DMS79 (cell line): ENCODE measurements around the gene MICA.
"Not testable (repeated sequence)": the region's sequence is repeated elsewhere in the genome, so short reads cannot be mapped to it uniquely, and the experiment has no call there.

Experiments
- DNase-seq: peaks from one replicate; lab custom pipeline; 2025; lab: John Stamatoyannopoulos, UW

Gene MICA

DNA sequence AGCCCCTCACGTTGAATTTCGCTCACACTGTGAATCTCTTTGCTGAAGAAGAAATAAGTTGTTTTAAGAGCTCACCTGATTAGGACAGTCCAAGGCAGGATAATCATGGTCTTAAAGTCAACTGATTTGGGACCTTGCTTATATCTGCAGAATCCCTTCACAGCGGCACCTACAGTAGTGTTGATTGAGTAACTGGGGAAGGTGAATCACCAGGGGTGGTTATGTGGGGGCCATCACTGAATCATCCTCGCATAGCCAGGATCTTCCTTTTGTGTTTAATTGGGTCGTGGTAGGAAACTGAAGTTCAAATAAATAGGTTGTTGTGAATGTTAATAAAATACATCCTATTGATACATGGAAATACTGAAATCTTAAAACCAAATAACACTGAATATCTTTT lies 20.2 kb upstream of the MICA start:
- DNase-seq = no peak

DNA sequence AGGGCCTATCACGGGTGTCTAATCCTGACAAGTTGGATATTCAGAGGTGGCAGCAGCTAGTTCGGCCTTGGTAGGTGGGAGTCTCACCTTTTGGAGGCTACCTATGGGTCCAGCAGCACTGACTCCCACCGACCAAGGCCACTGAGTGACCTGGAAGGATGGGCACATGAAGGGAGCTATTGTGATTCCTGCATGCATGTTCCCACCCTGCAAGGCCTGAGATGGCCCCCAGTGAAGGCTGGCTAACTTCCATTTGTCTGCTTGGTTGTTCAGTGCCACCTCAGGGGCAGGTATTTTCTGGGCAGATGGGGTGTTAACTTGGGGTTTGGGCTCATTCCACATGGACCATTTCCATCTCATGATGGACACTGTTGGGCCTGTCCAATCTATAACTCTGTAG lies 18.4 kb upstream of the MICA start:
- no peak for DNase-seq

DNA sequence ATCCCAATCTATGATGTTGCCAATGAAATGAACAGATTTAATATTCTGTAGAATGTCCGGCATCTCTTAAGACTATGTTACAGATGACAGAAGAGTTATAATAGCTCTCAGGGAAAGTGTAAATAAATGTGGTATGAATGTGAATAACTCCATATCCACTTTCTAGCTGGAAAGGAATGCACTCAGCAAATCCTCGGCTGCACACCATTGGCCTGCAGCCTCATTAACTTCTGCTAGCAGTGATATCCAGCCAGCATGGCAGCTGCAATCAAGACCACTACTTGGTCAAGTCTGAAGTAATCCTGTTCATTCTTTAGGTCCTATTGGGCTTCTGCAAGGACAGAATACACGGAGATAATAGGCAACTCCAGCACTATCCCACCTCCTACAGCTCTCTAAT lies 17.3 kb upstream of the MICA start:
- no peak for DNase-seq

DNA sequence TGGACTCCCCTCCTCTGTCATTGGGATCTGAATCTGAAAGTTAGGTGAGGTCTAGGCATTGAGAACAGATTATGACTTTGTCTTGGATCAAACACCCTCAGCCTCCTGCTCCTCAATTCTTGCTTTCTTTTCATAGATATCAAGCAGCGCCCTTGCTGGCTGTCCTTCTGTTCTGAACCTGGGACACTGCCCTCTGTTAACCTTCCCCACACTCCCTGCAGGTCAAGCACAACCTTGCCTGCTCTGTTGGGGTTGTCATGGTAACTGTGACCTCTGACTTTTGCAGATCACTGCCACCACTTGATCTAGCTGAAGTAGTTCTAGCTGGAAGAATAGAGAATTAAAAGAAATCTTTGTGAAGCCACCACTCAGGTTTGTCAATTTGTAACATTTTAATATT lies 16.4 kb upstream of the MICA start:
- no peak for DNase-seq

DNA sequence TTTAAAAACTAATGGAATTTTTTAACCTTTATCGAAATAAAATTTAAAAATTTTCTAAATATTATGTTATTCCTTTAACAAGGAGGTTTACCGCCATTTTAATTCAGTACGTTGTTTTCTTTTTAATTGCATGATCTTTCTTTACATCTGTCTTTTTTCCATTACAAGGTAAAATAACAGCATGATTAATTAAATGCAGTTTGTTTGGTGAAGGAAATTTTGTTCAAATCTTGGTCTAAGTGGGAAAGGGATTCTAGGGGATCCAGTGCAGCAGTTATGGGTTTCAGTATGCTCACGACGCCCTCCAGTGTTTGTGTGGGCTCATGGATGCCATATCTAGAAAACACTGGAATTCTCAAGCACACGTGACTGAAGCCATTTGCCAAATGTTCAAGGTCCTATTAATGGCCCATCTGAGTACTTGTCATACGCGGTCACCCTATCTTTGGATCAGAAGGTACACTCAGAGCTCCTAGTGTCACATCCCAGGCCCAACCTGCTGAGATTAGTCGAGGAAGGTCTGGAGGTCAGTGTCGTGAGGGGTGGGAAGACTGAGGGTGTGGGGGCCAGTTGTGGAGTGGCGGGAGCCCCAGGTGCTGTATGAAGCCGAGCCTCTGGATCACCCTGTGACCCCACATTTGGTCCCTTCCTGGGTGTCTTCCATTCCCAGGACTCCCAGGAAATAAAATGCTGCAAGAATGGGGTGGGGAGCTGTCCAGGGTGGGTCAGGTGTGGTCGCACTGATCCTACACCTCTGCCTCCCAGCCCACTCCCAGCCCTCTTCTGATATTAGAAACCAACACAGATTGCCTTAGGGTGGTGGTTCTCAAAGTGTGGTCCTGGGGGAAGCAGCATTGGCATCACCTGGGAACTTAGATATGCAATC lies 14.2 kb upstream of the MICA start:
- DNase-seq = not testable (repeated sequence)

DNA sequence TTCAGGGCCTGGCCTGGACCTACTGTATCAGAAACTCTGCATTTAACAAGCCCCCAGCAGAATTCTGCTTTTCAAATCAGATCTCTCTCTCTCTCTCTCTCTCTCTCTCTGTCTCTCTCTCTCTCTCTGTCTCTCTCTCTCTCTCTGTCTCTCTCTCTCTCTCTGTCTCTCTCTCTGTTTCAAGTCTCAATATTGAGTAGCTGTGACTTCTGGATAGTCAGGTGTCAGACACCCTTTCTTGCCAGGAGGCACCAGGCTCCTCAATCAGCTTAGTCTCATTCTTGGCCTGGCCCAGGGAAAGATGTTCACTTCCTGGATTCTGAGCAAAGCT lies 13.6 kb upstream of the MICA start:
- DNase-seq = not testable (repeated sequence)

DNA sequence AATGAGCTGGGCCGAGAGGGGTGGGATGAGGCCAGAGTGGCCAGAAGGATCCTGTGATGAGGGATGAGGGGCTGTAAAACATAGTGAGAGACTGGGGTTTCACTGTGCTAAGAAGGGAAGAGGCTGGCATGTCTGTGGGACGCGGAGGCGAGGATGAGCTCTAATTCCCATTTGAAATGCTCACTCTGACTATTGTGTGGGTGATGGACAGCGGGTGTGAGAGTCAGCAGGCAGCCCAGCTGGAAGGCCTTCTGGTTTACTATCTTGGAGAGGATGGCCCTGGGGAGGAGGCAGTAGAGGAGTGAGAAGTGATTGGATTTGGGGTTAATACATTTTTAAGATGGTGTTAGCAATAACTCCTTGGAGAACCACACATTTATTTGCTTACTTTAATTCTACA lies 9.5 kb upstream of the MICA start:
- no peak for DNase-seq

DNA sequence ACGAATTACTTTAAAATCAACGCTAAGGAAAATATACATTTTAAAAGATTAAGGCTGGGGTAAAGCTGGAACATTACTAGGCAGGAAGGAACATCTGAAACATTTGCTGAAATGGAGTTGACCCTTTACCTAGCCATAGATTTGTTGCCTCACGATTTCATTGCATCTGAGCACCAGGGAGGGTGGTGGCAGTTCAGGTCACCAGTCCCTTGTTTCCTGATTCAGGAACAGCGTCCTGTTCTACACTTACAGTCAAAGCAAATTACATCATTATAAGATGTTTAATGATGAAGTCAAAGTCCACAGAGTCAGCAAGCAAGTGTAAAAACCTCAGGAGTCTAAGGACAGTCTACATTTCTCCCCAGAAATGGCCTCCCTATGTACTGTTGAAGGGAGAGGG lies 9.0 kb upstream of the MICA start:
- no peak for DNase-seq

DNA sequence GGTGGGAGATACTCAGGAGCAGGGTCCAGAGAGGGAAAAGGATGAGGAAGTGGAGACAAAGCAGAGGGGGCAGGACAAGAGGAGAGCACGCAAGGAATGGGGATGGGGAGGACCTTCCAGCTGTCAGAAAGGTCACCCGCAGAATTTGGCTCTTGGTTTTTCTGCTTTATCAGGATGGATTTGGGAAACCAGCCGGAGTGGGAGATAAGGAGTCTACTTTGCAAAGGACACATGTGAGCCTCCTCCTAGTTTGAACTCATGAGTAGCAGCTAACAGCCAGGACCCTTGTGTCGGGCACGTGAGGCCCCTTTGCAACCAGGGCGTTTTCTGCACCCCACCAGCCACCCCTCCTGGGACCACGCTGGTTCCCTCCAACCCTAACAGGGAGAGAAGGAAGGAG lies 7.6 kb upstream of the MICA start:
- no peak for DNase-seq

DNA sequence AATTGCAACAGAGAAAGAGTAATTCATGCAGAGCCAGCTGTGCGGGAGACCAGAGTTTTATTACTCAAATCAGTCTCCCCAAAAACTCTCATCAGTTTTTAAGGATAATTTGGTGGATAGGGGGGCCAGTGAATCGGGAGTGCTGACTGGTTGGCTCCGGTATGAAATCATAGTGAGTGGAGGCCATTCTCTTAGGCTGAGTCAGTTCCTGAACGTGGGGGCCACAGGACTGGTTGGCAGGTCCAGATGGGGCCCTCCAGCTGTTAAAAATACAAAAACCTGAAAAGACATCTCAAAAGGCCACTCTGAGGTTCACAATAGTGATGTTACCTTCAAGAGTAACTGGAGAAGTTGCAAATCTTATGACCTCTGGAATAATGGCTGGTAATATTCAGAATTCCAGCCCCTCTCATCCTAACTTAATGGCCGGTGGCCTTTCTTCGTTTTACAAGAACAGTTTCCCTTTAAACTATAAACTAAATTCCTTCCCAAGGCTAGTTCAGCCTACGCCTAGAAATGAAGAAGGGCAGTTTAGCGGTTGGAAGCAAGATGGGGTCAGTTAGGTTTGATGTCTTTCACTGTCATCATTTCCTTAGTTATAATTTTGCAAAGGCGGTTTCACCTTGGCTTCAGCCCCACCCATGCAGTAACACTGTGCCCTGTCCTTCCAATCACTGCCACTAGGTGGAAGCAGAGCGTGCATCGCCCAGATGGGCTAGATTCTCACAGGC lies 6.8 kb upstream of the MICA start:
- peak; percentile 51 for DNase-seq

DNA sequence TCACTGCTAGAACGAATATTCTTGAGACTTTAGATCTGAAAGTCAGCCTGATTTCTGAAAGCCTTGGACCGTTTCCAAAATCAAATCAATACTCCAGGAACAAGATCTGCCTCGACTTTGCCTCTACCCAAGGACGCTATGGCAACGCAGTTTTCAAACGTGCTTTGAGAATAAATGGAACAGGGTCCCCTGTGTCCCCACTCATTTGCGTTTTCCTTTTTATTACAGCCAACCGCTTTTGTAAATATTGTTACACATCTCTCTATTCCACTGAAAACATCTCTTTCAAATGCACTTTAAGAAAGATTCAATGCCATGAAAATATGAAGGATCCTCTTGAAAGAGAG lies 6.3 kb upstream of the MICA start:
- DNase-seq = not testable (repeated sequence)

DNA sequence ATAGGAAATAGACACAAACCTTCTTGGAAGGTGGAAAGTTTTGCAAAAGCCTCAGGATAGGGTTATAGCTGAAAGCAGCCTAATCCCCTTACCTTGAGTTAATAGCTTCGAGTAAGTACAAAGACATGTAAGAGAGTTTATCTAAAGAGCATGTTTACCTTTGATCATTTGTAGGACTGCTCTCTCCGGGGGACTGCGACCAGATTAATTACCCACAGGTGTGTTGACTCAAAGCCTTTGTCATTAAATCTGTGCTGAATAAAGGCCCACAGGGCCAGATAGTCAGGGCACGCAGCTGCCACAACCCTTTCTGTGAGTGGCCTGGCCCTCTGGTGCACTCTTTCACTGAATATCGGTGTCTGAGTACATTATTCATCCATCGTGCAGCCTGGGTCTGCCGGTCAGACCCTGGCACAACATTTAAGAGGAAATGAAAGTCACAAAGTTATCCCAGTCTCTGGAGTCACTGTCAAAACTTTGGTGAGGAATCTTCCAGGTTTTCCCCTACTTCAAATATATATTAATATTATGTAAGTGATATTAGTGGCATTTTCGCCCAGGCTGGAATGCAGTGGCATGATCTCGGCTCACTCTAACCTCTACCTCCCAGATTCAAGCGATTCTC lies 5.4 kb upstream of the MICA start:
- DNase-seq = no peak

DNA sequence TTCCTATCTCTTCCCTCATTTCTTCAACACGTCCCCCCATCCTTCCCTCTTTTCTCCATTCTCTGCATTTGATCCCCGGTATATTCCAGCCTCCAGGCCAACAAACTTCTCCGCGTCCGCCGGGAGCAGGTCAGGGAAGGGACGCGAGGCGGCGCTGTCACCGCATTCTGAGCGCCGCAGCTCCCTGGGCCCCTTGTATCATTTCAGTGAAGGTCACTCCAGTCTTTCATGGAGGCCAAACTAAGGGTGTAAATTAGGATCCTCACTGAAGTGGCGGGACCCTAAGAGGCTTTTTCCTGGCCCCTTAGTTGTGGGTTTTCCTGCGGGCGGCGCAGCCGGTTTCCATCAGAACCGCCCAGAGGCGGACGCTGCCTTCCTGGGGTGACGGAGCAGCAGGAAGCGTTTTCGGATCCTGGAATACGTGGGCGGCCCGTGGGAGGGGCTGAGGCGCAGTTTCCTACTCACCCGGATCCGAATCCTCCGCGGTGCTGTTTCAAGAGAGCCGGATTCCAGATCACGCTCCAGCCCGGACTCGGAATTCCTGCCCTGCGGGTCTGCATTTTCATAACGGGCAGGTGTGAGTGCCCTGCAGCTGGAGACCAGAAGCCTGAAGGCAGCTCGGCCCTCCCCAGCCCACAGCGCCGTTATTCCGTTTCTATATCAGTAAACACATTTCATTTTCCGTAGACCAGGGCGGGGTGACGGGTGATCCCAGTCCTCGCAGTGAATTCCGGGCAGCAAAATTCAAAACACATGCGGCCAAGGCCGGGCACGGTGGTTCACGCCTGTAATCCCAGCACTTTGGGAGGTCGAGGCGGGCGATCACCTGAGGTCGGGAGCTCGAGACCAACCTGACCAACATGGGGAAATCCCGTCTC lies 3.6 kb upstream of the MICA start:
- peak; percentile 24 for DNase-seq

DNA sequence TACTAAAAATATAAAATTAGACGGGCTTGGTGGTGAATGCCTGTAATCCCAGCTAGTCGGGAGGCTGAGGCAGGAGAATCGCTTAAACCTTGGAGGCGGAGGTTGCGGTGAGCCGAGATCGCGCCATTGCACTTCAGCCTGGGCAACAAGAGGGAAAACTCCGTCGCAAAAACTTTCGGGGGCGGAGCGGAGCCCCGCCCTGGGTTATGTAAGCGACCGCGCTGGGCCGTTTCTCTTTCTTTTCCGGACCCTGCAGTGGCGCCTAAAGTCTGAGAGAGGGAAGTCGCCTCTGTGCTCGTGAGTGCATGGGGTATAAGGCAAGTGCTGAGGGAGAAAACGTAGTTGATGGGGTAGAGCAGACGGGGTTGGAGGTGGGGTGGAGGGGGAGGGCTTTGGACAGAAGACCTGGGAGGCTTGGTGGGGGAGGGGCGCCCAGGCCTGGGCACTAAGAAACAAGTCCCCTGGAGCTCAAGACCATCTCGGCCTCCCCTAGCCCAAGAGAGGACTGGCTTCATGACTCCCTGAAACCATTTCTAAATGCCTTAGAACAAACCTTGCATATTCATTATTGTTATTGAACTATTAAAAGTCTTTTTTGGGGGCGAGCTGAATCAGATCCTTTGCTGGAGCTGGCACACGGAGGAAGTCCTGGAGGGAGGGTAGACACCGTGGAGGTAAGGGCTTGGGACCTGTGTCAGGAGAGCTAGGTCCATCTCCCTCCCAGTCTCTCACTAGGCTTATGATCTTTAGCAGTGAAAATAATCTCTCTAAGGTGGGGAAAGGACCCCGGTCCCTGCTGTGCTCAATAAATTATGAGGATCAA lies 2.7 kb upstream of the MICA start:
- no peak for DNase-seq

DNA sequence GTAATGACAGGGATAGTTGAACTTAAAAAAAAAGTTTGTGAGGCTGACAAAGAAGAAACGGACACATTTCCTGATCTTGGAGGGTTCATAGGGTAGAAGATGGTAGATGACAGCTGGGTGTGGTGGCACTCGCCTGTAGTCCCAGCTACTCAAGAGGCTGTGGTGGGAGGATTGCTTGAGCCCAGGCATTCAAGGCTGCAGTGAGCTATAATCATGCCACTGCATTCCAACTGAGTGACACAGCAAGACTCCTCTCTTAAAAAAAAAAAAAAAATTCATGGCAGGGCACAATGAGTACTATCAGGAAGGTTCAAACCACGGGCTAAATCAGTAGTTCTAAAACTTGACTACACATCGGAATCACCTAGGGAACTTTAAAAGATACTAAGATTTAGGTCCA lies 2.0 kb upstream of the MICA start:
- no peak for DNase-seq

DNA sequence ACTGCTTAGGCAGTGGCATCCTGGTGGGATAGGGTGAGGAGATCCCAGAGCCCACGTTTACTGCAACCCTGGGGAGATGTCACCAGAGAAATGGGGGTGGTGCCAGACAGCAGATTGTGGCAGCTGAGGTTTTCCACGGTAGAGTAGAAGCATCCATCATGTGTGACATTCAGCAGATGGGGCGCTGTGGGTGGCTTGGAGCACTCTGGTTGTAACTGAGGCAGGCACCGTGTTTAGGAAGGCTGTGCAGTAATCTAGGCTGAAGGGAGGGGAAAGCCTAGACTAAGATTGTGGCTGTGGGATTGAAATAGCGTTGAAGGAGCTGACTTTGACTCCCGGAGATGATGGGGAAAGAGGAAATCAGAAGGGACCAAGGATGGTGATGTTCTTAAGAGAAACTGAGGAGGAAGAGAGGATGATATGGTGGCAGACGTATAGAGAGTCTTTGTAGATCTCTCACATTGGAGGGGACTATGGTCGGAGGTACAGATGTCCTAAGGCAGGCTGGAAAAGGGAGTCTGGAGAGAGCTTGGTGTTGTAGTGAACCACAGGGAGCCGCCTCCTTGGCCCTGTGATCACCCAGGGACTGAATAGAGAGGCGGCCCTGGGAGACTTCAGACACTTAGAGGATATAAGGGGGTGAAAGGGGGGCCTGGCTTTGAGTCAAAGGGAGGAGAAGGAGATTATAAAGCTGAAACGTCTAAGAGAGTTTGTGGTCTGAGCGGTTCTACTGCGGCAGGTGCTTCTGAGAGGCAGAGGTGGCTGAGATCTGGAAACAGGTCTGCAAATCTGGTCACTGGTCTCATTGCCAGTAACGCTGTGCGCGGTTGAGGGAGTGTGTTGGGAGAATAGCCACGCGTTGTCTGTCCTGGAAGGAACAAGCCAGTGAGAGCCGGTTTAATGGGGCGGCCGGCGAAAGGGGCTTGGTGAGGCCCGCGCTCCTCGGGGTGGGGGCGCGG lies 792 bp upstream of the MICA start:
- DNase-seq = no peak

DNA sequence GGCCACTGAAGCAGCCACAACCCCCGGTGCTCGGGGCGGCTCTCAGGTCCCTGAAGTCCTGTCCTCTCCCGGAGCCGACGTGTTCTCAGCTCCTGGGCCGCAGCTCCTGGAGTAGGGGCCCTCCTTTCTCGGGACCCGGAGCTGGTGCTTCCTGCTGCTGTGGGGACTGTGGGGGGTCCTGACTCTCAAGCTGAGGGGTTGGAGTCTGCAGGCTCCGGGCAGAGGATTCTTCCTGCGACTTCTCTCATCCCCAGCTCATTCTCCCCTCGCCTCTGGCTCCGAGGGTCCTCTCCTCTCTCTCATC lies 618 bp downstream of the MICA start:
- not testable (repeated sequence) for DNase-seq

DNA sequence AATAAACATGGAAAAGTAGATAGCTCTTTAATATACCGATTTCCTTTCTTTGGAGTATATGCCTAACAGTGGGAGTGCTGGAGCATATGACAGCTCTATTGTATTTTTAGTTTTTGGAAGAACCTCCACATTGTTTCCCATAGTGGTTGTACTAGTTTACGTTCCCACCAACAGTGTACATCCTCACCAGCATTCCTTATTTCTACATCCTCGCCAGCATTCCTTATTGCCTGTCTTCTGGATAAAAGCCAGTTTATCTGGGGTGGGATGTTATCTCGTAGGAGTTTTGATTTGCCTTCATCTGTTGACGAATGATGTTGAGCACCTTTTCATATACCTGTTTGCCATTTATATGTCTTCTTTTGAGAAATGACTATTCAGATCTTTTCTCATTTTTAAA lies 2.6 kb downstream of the MICA start:
- DNase-seq = no peak

DNA sequence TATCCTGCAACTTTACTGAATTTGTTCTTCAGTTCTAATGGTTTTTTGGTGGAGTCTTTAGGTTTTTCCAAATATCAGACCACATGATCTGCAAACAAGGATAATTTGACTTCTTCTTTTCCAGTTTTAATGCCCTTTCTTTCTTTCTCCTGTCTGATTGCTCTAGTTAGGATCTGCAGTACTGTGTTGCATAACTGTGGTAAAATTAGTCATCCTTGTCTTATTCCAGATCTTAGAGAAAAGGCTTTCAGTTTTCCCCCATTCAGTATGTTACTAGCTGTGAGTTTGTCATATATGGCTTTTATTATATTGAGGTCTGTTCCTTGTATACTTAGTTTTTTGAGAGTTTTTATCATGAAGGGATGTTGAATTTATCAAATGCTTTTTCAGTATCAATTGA lies 4.3 kb downstream of the MICA start:
- no peak for DNase-seq

DNA sequence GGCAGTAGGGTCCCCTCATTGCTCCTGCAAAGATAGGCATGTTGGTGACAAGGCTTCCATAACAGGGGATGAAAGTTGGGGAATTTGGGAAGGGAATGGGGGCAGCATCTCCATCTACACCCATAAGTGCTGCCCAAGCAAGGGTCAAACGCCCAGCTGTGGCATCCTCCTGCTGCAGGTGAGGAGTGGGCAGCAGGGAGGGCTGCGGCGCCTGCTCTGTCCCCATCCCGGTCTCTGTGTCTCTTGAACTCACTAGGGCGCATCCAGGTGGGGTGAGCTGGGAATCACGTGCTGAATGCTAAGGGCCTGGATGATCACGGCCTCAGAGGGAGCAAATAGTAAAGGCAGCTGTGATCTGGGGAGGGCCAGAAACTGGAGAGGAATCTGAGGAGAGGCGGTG lies 9.1 kb downstream of the MICA start:
- DNase-seq = no peak
